ENCODE measurements around the gene LBP. TPM values are rescaled to one million over a fixed set of nuclear protein-coding genes. Genes with fewer than 3 reads are reported as not detected.
A peak's percentile ranks its signal among the peaks of the same experiment; 100 is the strongest.

Gene LBP
- total and polyA plus RNA-seq, 2 of the 13 experiments (the other 11 are each of a cell fraction or from before 2014, with no cell fraction given): 0.07 to 0.20 TPM

DNA sequence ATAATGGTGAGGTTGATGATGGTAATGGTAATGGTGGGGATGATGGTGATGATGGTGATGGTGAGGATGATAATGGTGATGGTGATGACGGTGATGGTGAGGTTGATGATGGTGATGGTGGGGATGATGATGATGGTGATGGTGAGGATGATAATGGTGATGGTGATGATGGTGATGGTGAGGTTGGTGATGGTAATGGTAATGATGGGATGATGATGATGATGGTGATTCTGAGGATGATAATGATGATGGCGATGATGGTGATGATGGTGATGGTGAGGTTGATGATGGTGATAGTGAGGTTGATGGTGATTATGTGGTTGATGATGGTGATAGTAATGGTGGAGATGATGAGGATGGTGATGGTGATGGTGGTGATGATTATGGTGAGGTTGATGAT is 32.6 kb upstream of the LBP start (continued):
- TF ChIP-seq, protein P1, sequence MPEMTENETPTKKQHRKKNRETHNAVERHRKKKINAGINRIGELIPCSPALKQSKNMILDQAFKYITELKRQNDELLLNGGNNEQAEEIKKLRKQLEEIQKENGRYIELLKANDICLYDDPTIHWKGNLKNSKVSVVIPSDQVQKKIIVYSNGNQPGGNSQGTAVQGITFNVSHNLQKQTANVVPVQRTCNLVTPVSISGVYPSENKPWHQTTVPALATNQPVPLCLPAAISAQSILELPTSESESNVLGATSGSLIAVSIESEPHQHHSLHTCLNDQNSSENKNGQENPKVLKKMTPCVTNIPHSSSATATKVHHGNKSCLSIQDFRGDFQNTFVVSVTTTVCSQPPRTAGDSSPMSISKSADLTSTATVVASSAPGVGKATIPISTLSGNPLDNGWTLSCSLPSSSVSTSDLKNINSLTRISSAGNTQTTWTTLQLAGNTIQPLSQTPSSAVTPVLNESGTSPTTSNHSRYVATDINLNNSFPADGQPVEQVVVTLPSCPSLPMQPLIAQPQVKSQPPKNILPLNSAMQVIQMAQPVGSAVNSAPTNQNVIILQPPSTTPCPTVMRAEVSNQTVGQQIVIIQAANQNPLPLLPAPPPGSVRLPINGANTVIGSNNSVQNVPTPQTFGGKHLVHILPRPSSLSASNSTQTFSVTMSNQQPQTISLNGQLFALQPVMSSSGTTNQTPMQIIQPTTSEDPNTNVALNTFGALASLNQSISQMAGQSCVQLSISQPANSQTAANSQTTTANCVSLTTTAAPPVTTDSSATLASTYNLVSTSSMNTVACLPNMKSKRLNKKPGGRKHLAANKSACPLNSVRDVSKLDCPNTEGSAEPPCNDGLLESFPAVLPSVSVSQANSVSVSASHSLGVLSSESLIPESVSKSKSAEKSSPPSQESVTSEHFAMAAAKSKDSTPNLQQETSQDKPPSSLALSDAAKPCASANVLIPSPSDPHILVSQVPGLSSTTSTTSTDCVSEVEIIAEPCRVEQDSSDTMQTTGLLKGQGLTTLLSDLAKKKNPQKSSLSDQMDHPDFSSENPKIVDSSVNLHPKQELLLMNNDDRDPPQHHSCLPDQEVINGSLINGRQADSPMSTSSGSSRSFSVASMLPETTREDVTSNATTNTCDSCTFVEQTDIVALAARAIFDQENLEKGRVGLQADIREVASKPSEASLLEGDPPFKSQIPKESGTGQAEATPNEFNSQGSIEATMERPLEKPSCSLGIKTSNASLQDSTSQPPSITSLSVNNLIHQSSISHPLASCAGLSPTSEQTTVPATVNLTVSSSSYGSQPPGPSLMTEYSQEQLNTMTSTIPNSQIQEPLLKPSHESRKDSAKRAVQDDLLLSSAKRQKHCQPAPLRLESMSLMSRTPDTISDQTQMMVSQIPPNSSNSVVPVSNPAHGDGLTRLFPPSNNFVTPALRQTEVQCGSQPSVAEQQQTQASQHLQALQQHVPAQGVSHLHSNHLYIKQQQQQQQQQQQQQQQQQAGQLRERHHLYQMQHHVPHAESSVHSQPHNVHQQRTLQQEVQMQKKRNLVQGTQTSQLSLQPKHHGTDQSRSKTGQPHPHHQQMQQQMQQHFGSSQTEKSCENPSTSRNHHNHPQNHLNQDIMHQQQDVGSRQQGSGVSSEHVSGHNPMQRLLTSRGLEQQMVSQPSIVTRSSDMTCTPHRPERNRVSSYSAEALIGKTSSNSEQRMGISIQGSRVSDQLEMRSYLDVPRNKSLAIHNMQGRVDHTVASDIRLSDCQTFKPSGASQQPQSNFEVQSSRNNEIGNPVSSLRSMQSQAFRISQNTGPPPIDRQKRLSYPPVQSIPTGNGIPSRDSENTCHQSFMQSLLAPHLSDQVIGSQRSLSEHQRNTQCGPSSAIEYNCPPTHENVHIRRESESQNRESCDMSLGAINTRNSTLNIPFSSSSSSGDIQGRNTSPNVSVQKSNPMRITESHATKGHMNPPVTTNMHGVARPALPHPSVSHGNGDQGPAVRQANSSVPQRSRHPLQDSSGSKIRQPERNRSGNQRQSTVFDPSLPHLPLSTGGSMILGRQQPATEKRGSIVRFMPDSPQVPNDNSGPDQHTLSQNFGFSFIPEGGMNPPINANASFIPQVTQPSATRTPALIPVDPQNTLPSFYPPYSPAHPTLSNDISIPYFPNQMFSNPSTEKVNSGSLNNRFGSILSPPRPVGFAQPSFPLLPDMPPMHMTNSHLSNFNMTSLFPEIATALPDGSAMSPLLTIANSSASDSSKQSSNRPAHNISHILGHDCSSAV (CRISPR knock-in tag; IDR thresholded peaks at IDR 0.05; ENCODE audit: borderline replicate concordance): no peak
- TF ChIP-seq, protein P2, sequence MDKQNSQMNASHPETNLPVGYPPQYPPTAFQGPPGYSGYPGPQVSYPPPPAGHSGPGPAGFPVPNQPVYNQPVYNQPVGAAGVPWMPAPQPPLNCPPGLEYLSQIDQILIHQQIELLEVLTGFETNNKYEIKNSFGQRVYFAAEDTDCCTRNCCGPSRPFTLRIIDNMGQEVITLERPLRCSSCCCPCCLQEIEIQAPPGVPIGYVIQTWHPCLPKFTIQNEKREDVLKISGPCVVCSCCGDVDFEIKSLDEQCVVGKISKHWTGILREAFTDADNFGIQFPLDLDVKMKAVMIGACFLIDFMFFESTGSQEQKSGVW (CRISPR knock-in tag; IDR thresholded peaks at IDR 0.05; ENCODE audit: borderline replicate concordance): no peak
- TF ChIP-seq ZNF33B (CRISPR knock-in tag; IDR thresholded peaks at IDR 0.05): no peak
- TF ChIP-seq PHB2 (IDR thresholded peaks at IDR 0.05; ENCODE audit: partially characterized antibody): peak; percentile 67
- TF ChIP-seq, protein P3, sequence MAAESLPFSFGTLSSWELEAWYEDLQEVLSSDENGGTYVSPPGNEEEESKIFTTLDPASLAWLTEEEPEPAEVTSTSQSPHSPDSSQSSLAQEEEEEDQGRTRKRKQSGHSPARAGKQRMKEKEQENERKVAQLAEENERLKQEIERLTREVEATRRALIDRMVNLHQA (CRISPR knock-in tag; IDR thresholded peaks at IDR 0.05): no peak
- peak; percentile 64 for TF ChIP-seq FOXP1 (IDR thresholded peaks at IDR 0.05)
- TF ChIP-seq FOXP1 (CRISPR knock-in tag; IDR thresholded peaks at IDR 0.05): no peak
- TF ChIP-seq ATF7 (IDR thresholded peaks at IDR 0.05): peak; percentile 30
- TF ChIP-seq ATF7 (CRISPR knock-in tag; IDR thresholded peaks at IDR 0.05): no peak
- TF ChIP-seq NBN (conservative IDR thresholded peaks at IDR 0.05): peak; percentile 16; the same call in 1 of the 2 replicates
- TF ChIP-seq, protein P4, sequence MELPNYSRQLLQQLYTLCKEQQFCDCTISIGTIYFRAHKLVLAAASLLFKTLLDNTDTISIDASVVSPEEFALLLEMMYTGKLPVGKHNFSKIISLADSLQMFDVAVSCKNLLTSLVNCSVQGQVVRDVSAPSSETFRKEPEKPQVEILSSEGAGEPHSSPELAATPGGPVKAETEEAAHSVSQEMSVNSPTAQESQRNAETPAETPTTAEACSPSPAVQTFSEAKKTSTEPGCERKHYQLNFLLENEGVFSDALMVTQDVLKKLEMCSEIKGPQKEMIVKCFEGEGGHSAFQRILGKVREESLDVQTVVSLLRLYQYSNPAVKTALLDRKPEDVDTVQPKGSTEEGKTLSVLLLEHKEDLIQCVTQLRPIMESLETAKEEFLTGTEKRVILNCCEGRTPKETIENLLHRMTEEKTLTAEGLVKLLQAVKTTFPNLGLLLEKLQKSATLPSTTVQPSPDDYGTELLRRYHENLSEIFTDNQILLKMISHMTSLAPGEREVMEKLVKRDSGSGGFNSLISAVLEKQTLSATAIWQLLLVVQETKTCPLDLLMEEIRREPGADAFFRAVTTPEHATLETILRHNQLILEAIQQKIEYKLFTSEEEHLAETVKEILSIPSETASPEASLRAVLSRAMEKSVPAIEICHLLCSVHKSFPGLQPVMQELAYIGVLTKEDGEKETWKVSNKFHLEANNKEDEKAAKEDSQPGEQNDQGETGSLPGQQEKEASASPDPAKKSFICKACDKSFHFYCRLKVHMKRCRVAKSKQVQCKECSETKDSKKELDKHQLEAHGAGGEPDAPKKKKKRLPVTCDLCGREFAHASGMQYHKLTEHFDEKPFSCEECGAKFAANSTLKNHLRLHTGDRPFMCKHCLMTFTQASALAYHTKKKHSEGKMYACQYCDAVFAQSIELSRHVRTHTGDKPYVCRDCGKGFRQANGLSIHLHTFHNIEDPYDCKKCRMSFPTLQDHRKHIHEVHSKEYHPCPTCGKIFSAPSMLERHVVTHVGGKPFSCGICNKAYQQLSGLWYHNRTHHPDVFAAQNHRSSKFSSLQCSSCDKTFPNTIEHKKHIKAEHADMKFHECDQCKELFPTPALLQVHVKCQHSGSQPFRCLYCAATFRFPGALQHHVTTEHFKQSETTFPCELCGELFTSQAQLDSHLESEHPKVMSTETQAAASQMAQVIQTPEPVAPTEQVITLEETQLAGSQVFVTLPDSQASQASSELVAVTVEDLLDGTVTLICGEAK (IDR thresholded peaks at IDR 0.05): 0 out of 2 replicates have a peak, but pooled peaks have one; percentile 6
- TF ChIP-seq, protein P4 (CRISPR knock-in tag; IDR thresholded peaks at IDR 0.05): no peak
